ENCODE results near the gene AGGF1. TPM values are rescaled to one million over a fixed set of nuclear protein-coding genes. Genes with fewer than 3 reads are reported as not detected.

AGGF1 gene
- total RNA-seq, 1 donor from 2014 or later = 16.2 TPM

GRCh38 chr5:77035950-77036349, 5.7 kb downstream of the AGGF1 start:
- Histone ChIP-seq H3K27me3 (ENCODE audit: low read depth) (no peaks in the 10 kb centered on the region), H3K4me3 (no peak overlapping the region), H3K27ac (replicated peaks) (no peak overlapping the region), H3K9me3 (replicated peaks) (no peaks in the 10 kb centered on the region), H3K36me3 (peaks cover 65% of the 10 kb centered on the region), H3K4me1 (peaks cover 11% of the 10 kb centered on the region)
- TF ChIP-seq, protein P1, sequence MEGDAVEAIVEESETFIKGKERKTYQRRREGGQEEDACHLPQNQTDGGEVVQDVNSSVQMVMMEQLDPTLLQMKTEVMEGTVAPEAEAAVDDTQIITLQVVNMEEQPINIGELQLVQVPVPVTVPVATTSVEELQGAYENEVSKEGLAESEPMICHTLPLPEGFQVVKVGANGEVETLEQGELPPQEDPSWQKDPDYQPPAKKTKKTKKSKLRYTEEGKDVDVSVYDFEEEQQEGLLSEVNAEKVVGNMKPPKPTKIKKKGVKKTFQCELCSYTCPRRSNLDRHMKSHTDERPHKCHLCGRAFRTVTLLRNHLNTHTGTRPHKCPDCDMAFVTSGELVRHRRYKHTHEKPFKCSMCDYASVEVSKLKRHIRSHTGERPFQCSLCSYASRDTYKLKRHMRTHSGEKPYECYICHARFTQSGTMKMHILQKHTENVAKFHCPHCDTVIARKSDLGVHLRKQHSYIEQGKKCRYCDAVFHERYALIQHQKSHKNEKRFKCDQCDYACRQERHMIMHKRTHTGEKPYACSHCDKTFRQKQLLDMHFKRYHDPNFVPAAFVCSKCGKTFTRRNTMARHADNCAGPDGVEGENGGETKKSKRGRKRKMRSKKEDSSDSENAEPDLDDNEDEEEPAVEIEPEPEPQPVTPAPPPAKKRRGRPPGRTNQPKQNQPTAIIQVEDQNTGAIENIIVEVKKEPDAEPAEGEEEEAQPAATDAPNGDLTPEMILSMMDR (IDR thresholded peaks at IDR 0.05; ENCODE audit: borderline replicate concordance) = no peak
- intact Hi-C loops (cut with micrococcal nuclease) = no loop called here
- DNase-seq = no peak

DNA sequence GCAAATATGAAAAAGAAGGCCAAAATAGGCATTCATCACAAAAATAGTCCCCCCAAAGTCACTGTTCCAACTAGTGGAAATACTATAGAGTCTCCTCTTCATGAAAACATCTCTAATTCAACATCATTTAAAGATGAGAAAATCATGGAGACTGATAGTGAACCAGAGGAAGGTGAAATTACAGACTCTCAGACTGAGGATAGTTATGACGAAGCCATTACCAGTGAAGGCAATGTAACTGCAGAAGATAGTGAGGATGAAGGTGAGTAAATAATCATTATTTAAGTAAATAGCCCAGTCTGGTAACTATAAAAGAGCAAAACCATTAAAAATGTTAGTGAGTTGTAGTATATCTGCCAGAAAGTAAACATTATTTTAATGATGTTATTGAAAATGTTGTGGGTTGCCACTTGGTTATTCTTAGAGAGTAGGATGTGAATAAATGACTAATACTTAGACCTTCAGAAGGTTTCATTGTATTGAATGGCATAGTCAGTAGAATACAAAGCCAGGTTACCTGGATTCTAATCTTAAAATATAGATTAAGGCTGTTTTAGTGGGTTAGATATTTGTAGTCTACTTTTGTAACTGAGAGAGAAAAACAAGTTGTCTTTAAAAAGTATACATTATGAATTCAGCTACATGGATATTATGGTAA, 16.3 kb downstream of the AGGF1 start:
- no peak overlapping the region for H3K4me3 ChIP-seq
- no peaks in the 10 kb centered on the region for H3K27me3 ChIP-seq (ENCODE audit: low read depth)
- peaks cover 58% of the 10 kb centered on the region for H3K36me3 ChIP-seq
- no peaks in the 10 kb centered on the region for H3K4me1 ChIP-seq
- no peak for DNase-seq
- TF ChIP-seq, protein P1 (IDR thresholded peaks at IDR 0.05; ENCODE audit: borderline replicate concordance) = no peak
- H3K9me3 ChIP-seq (replicated peaks) = no peaks in the 10 kb centered on the region
- H3K27ac ChIP-seq (replicated peaks) = no peak overlapping the region
- intact Hi-C loops (cut with micrococcal nuclease) = no loop called here

- no peak overlapping the region for H3K4me3 ChIP-seq
- TF ChIP-seq, protein P1 (IDR thresholded peaks at IDR 0.05; ENCODE audit: borderline replicate concordance) = no peak
- intact Hi-C loops (cut with micrococcal nuclease) = no loop called here
- no peak for DNase-seq
- H3K4me1 ChIP-seq = no peaks in the 10 kb centered on the region
- peaks cover 87% of the 10 kb centered on the region for H3K36me3 ChIP-seq
- H3K27ac ChIP-seq (replicated peaks) = no peak overlapping the region
- no peaks in the 10 kb centered on the region for H3K27me3 ChIP-seq (ENCODE audit: low read depth)
- H3K9me3 ChIP-seq (replicated peaks) = no peaks in the 10 kb centered on the region
These were observed 33.8 kb downstream of the AGGF1 start for GRCh38 chr5:77064040-77064439.

DNA sequence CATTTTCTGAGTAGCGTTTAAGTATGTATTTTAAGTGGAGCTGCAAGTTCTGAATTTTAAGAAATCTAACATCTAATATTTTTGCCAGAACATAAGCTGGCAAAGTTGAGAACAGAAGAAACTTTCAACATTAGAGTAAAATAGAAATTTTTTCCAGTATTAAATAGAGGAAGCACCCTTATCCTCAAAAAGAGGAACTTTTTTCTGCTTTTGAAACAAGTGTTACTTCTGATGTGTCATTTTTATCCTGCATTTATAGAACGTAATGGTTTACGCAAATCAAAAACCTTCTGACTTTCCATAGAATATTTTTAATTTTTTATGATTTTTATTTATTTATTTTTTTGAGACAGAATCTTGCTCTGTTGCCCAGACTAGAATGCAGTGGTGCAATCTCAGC, 35.1 kb downstream of the AGGF1 start:
- no peaks in the 10 kb centered on the region for H3K9me3 ChIP-seq (replicated peaks)
- intact Hi-C loops (cut with micrococcal nuclease) = no loop called here
- H3K36me3 ChIP-seq = peaks cover 80% of the 10 kb centered on the region
- no peaks in the 10 kb centered on the region for H3K27me3 ChIP-seq (ENCODE audit: low read depth)
- no peaks in the 10 kb centered on the region for H3K4me1 ChIP-seq
- no peak overlapping the region for H3K27ac ChIP-seq (replicated peaks)
- TF ChIP-seq, protein P1 (IDR thresholded peaks at IDR 0.05; ENCODE audit: borderline replicate concordance) = no peak
- no peak for DNase-seq
- H3K4me3 ChIP-seq = no peak overlapping the region

DNA sequence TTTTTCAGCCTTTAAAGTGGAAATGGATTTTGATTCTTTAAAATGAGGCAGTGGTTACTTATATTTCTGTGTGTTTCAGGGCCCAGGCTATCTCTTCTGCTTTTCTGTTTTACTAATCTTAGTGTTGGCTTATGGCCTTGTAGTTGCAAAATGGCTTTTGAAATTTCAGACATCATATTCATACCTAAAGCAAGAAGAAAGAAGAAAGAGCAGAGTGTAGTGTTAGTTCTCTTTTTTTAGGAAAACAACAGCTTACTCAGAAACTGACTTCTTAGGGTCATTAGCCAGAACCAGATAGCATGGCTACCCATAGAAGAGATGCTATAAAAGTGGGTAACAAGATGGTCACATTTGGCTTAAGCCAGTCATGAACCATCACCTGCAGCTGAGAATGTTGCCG, 36.0 kb downstream of the AGGF1 start:
- Histone ChIP-seq H3K27ac (replicated peaks) (no peak overlapping the region), H3K4me1 (no peaks in the 10 kb centered on the region), H3K27me3 (ENCODE audit: low read depth) (no peaks in the 10 kb centered on the region), H3K9me3 (replicated peaks) (no peaks in the 10 kb centered on the region), H3K36me3 (peaks cover 72% of the 10 kb centered on the region), H3K4me3 (no peak overlapping the region)
- TF ChIP-seq, protein P1 (IDR thresholded peaks at IDR 0.05; ENCODE audit: borderline replicate concordance) = no peak
- intact Hi-C loops (cut with micrococcal nuclease) = no loop called here
- no peak for DNase-seq
